Measurements from ENCODE around the gene EIF3M. TPM values are rescaled to one million over a fixed set of nuclear protein-coding genes. Genes with fewer than 3 reads are reported as not detected.
"Not testable (repeated sequence)": the region's sequence is repeated elsewhere in the genome, so short reads cannot be mapped to it uniquely, and the experiment has no call there.

Gene EIF3M
- total RNA-seq, 4 donors from 2014 or later: 196 to 469 (median 294) TPM

DNA sequence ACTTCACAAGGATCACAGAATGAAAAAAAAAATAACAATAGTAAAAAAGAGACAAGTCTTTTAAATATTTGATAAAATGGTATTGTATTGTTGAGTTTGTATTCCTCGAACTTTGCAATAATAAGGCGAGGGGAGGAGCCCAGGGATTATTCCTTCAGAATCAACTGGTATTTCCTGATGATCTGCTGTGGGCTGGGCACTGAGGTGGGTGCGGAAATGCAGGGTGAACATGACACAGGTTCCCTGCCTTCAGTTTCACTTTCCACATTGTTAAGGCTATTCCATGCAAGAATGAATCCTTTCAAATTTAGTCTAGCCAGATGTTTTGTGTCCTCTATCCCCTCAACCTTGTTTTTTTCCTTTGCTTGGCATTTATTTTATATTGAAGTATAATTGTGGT is 2.1 kb upstream of the EIF3M start:
- 68% methylated on average over 3 of the region's 3 CpGs for WGBS
- no peak overlapping the region for H3K27ac ChIP-seq (replicated peaks in 1 of 4)
- intact Hi-C loops (cut with DNase I): no loop called here

DNA sequence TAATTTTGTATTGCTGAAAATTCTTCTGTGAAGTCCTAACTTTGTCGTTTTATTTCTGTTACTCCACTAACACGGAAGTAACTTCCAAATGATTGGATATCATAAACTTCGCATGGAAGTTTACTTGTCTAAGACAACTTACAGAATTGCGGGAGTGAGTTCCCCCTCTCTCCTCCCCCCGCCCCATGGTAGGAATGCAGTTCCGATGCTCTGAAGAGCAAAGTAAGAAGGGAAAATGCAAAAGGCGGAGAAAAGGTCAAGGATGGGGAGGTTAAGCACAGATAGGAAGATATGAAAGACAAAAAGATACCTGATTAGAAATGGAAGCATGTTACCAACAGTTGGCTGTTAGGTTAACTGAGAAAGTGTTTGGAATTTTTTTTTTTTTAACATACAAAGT is 1.3 kb downstream of the EIF3M start:
- TF ChIP-seq, protein P1, sequence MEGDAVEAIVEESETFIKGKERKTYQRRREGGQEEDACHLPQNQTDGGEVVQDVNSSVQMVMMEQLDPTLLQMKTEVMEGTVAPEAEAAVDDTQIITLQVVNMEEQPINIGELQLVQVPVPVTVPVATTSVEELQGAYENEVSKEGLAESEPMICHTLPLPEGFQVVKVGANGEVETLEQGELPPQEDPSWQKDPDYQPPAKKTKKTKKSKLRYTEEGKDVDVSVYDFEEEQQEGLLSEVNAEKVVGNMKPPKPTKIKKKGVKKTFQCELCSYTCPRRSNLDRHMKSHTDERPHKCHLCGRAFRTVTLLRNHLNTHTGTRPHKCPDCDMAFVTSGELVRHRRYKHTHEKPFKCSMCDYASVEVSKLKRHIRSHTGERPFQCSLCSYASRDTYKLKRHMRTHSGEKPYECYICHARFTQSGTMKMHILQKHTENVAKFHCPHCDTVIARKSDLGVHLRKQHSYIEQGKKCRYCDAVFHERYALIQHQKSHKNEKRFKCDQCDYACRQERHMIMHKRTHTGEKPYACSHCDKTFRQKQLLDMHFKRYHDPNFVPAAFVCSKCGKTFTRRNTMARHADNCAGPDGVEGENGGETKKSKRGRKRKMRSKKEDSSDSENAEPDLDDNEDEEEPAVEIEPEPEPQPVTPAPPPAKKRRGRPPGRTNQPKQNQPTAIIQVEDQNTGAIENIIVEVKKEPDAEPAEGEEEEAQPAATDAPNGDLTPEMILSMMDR (IDR thresholded peaks at IDR 0.05): no peak
- TF ChIP-seq POLR2AphosphoS5 (IDR thresholded peaks at IDR 0.05): no peak
- no peak for TF ChIP-seq EP300 (IDR thresholded peaks at IDR 0.05)
- no peak for TF ChIP-seq POLR2A (IDR thresholded peaks at IDR 0.05; ENCODE audit: low read depth)
- WGBS: 15% methylated on average over 7 of the region's 7 CpGs
- Histone ChIP-seq H3K4me1 (peaks cover 20 to 32% (median 24%) of the 10 kb centered on the region in 4 donors), H3K9me3 (no peaks in the 10 kb centered on the region), H3K36me3 (peaks cover 3 to 15% (median 14%) of the 10 kb centered on the region in 4 donors), H3K27ac (replicated peaks in 1 of 4) (peak overlapping the region in 2 of 4 donors; percentile 84 to 88), H3K4me3 (peak overlapping the region; percentile 74 to 91 (median 82)), H3K27me3 (no peaks in the 10 kb centered on the region)
- intact Hi-C loops (cut with DNase I): loop anchor here (5.0 kb wide), 1 partner anchor 312 kb away; no protein-coding TSS in a partner anchor
- no peak for DNase-seq (ENCODE audit: extremely low spot score)

More for the DNA sequence above, 2.1 kb upstream of the EIF3M start:
- H3K9me3 ChIP-seq: no peaks in the 10 kb centered on the region
- TF ChIP-seq, protein P1 (IDR thresholded peaks at IDR 0.05): no peak
- no peak for TF ChIP-seq POLR2AphosphoS5 (IDR thresholded peaks at IDR 0.05)
- no peak for TF ChIP-seq POLR2A (IDR thresholded peaks at IDR 0.05; ENCODE audit: low read depth)
- TF ChIP-seq EP300 (IDR thresholded peaks at IDR 0.05): no peak
- no peaks in the 10 kb centered on the region for H3K36me3 ChIP-seq
- no peak overlapping the region for H3K4me3 ChIP-seq
- H3K27me3 ChIP-seq: peaks cover 0 to 4% (median 0%) of the 10 kb centered on the region in 4 donors
- no peak for DNase-seq (ENCODE audit: extremely low spot score)
- H3K4me1 ChIP-seq: peaks cover 20 to 28% (median 21%) of the 10 kb centered on the region in 4 donors

DNA sequence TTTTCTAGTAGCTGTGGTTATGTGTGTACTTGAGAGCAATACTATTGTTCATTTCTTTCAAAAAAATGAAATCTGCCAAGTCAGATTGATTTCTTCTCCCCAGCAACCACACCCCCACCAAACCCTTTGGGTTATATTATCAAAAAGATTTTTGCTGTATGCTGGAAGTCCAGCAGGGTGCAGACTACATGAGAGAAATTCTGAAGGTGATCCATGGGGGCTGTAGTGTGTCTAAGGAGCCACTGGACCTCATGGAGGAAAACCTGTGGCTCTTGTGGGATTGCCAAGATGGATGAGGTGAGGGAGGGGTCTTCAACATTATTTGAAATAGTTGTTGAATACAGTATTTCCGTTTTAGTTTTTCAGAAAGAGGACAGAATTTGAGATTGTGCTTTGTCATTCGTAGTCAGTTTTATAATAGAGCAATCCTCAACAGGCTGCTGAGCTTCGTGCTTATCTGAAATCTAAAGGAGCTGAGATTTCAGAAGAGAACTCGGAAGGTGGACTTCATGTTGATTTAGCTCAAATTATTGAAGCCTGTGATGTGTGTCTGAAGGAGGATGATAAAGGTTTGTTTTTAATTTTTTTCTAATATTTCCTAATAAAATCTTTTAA is 3.1 kb downstream of the EIF3M start:
- no peak for DNase-seq (ENCODE audit: extremely low spot score)
- 81% methylated on average over 4 of the region's 4 CpGs for WGBS
- TF ChIP-seq, protein P1 (IDR thresholded peaks at IDR 0.05): no peak
- TF ChIP-seq POLR2A (IDR thresholded peaks at IDR 0.05; ENCODE audit: low read depth): no peak
- TF ChIP-seq POLR2AphosphoS5 (IDR thresholded peaks at IDR 0.05): no peak
- TF ChIP-seq EP300 (IDR thresholded peaks at IDR 0.05): no peak
- Histone ChIP-seq H3K4me3 (no peak overlapping the region), H3K4me1 (peaks cover 20 to 32% (median 24%) of the 10 kb centered on the region in 4 donors), H3K36me3 (peaks cover 17 to 33% (median 31%) of the 10 kb centered on the region in 4 donors), H3K27me3 (no peaks in the 10 kb centered on the region), H3K9me3 (no peaks in the 10 kb centered on the region), H3K27ac (replicated peaks in 1 of 4) (no peak overlapping the region)
- intact Hi-C loops (cut with DNase I): loop anchor here (5.0 kb wide), 1 partner anchor 311 kb away; no protein-coding TSS in a partner anchor

DNA sequence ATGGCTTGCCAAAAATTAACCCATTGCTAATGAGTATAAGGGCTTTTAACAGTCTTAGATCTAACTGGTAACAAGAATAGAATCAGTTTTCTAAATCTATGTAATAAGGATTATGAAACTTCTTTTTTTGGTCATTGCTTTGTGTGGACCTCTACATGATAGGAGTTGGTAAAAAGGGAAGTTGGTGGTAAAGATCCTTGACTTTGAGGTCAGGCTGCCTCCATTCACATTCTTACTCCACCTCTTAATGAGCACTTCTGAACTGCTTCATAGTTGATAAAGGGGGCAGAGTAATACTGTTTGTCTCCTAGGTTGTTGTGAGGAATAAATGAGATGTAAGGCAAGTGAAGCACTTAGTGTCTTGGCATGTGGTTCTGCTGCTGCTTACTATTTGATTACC is 10.6 kb downstream of the EIF3M start:
- Histone ChIP-seq H3K4me1 (no peaks in the 10 kb centered on the region), H3K4me3 (no peak overlapping the region), H3K36me3 (peaks cover 64 to 96% (median 82%) of the 10 kb centered on the region in 4 donors), H3K27me3 (no peaks in the 10 kb centered on the region), H3K9me3 (no peaks in the 10 kb centered on the region), H3K27ac (replicated peaks in 1 of 4) (no peak overlapping the region)
- no peak for DNase-seq (ENCODE audit: extremely low spot score)
- TF ChIP-seq POLR2A (IDR thresholded peaks at IDR 0.05; ENCODE audit: low read depth): no peak
- TF ChIP-seq, protein P1 (IDR thresholded peaks at IDR 0.05): no peak
- TF ChIP-seq POLR2AphosphoS5 (IDR thresholded peaks at IDR 0.05): no peak
- no peak for TF ChIP-seq EP300 (IDR thresholded peaks at IDR 0.05)
- intact Hi-C loops (cut with DNase I): no loop called here

DNA sequence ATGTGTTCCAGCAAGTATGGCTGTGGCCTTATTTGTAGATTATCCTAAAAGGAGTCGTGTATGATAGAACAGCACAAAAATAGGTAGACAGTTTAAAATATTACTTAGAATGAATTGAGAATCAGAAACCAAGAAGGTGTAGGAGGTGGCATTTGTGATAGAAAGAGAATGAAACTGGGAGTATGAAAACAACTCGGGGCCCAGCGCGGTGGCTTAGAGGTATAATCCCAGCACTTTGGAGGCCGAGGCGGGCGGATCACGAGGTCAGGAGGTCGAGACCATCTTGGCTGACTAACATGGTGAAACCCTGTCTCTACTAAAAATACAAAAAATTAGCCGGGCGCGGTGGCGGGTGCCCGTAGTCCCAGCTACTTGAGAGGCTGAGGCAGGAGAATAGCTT is 12.5 kb downstream of the EIF3M start:
- H3K27me3 ChIP-seq; H3K27ac ChIP-seq (replicated peaks in 1 of 4); H3K4me1 ChIP-seq; H3K4me3 ChIP-seq; H3K9me3 ChIP-seq; DNase-seq (ENCODE audit: extremely low spot score); intact Hi-C loops (cut with DNase I): not testable (repeated sequence)
- H3K36me3 ChIP-seq: peaks cover 53 to 86% (median 71%) of the 10 kb centered on the region in 4 donors
- 94% methylated on average over 14 of the region's 14 CpGs for WGBS
